IMR-90 (cell line): ENCODE measurements around the gene DAB2. TPM values are rescaled to one million over a fixed set of nuclear protein-coding genes. Genes with fewer than 3 reads are reported as not detected.

Experiments
- ATAC-seq: fragments of 200-7000 bp; cut with Tn5 transposase; 2 replicates; pipeline ENCODE4 v1.9.1; 2020; ENCODE audit warnings: low read depth, mild to moderate bottlenecking, moderate library complexity
- BruUV-seq: library from RNA; stranded (reverse); fragments of 400-500 nt; replicated peaks from 2 replicates; lab custom pipeline; 2021; lab: Mats Ljungman, UMichigan
- CTCF ChIA-PET: fragments of 300-600 bp; formaldehyde crosslinking; extraction: SDS; loops from one replicate; lab custom pipeline; 2021; ENCODE audit warnings: antibody characterized with exemption; lab: Yijun Ruan, JAX
- POLR2A ChIA-PET: fragments of 300-600 bp; sonication (Branson Sonifier 250); formaldehyde crosslinking; loops from one replicate; lab custom pipeline; 2022; ENCODE audit warnings: antibody characterized with exemption; ENCODE audit not compliant: unreplicated experiment; lab: Charles Lee
- DNase-seq: peaks from one replicate; pipeline ENCODE4 v3.0.0; 2013
- H2AFZ ChIP-seq: replicated peaks from 2 replicates; pipeline ENCODE3; 2013; ENCODE audit warnings: low read length, mild to moderate bottlenecking; ENCODE audit not compliant: poor library complexity
- H2AK5ac ChIP-seq: 2 replicates; pipeline ENCODE4 v1.6.1; 2013; ENCODE audit warnings: low read depth, low read length, inconsistent platforms
- H2AK9ac ChIP-seq: replicated peaks from 2 replicates; pipeline ENCODE3; 2013; ENCODE audit warnings: mild to moderate bottlenecking, low read depth, low read length, moderate library complexity; ENCODE audit not compliant: poor library complexity
- H2BK120ac ChIP-seq: 2 replicates; pipeline ENCODE4 v1.6.1; 2013; ENCODE audit warnings: low read depth, low read length, inconsistent platforms
- H2BK15ac ChIP-seq: 3 replicates; pipeline ENCODE4 v1.6.1; 2013; ENCODE audit warnings: low read depth, low read length, inconsistent platforms
- H2BK20ac ChIP-seq: 2 replicates; pipeline ENCODE4 v1.6.1; 2013; ENCODE audit warnings: low read depth, mild to moderate bottlenecking, inconsistent platforms, low read length, moderate library complexity
- H2BK5ac ChIP-seq: 2 replicates; pipeline ENCODE4 v1.6.1; 2013; ENCODE audit warnings: mild to moderate bottlenecking, low read depth, low read length, inconsistent platforms; ENCODE audit not compliant: poor library complexity, severe bottlenecking
- H3K14ac ChIP-seq: replicated peaks from 2 replicates; pipeline ENCODE4 v1.6.1; 2013; ENCODE audit warnings: low read depth, low read length, inconsistent platforms
- H3K18ac ChIP-seq: 2 replicates; pipeline ENCODE4 v1.6.1; 2013; ENCODE audit warnings: low read depth, low read length, control low read depth
- H3K23ac ChIP-seq: 2 replicates; pipeline ENCODE4 v1.6.1; 2013; ENCODE audit warnings: low read depth, low read length, inconsistent platforms
- H3K27ac ChIP-seq: 2 replicates; pipeline ENCODE4 v1.5.1; 2013; ENCODE audit warnings: mild to moderate bottlenecking, control low read depth, low read length; ENCODE audit not compliant: insufficient read depth
- H3K27me3 ChIP-seq: 2 replicates; pipeline ENCODE4 v1.6.1; 2013; ENCODE audit warnings: low read length; ENCODE audit not compliant: control insufficient read depth, insufficient read depth
- H3K36me3 ChIP-seq: 2 replicates; pipeline ENCODE4 v1.6.1; 2013; ENCODE audit warnings: low read length, mixed read lengths; ENCODE audit not compliant: control insufficient read depth, insufficient read depth
- H3K4ac ChIP-seq: 2 replicates; pipeline ENCODE4 v1.6.1; 2013; ENCODE audit warnings: low read depth, low read length, inconsistent platforms
- H3K4me1 ChIP-seq: 2 replicates; pipeline ENCODE4 v1.6.1; 2013; ENCODE audit warnings: low read length, mixed read lengths; ENCODE audit not compliant: control insufficient read depth, insufficient read depth
- H3K4me2 ChIP-seq: 2 replicates; pipeline ENCODE4 v1.6.1; 2013; ENCODE audit warnings: low read depth, mild to moderate bottlenecking, control low read depth, low read length, moderate library complexity
- H3K4me3 ChIP-seq: 2 replicates; pipeline ENCODE4 v1.5.1; 2013; ENCODE audit warnings: low read depth, mild to moderate bottlenecking, control low read depth, low read length, moderate library complexity; ENCODE audit not compliant: insufficient read depth
- H3K56ac ChIP-seq: 2 replicates; pipeline ENCODE4 v1.6.1; 2013; ENCODE audit warnings: low read length, inconsistent platforms; ENCODE audit not compliant: insufficient read depth; ENCODE audit errors: extremely low read depth
- H3K79me1 ChIP-seq, 2 experiments: 2 replicates each; pipeline ENCODE4 v1.6.1; 2013; ENCODE audit warnings: low read length in 2 of 2, inconsistent platforms in 1 of 2, low read depth in 1 of 2
- H3K9ac ChIP-seq: 2 replicates; pipeline ENCODE4 v1.6.1; 2013; ENCODE audit warnings: low read depth, low read length, control low read depth
- H3K9me1 ChIP-seq: 2 replicates; pipeline ENCODE4 v1.6.1; 2013; ENCODE audit warnings: low read length, inconsistent platforms; ENCODE audit not compliant: insufficient read depth
- H3K9me3 ChIP-seq: 2 replicates; pipeline ENCODE4 v1.6.1; 2013; ENCODE audit warnings: low read length; ENCODE audit not compliant: control insufficient read depth, insufficient read depth
- H4K20me1 ChIP-seq: 2 replicates; pipeline ENCODE4 v1.6.1; 2013; ENCODE audit warnings: low read length, inconsistent platforms; ENCODE audit not compliant: insufficient read depth
- H4K5ac ChIP-seq: 2 replicates; pipeline ENCODE4 v1.6.1; 2013; ENCODE audit warnings: mild to moderate bottlenecking, low read depth, low read length, control low read depth
- H4K8ac ChIP-seq, 2 experiments: 2 replicates each; pipeline ENCODE4 v1.6.1; 2013; ENCODE audit warnings: low read depth in 2 of 2, low read length in 2 of 2, control low read depth in 1 of 2, inconsistent platforms in 1 of 2
- H4K91ac ChIP-seq: 2 replicates; pipeline ENCODE4 v1.6.1; 2013; ENCODE audit warnings: low read depth, low read length, inconsistent platforms; ENCODE audit not compliant: insufficient read depth
- NFE2L2 ChIP-seq: fragments of 150-350 bp; IDR thresholded peaks from 2 replicates; pipeline ENCODE4 v1.6.1; 2016; ENCODE audit warnings: low read depth, mild to moderate bottlenecking, low read length
- POLR2A ChIP-seq: IDR thresholded peaks from 2 replicates; pipeline ENCODE4 v1.6.1; 2012; ENCODE audit warnings: mild to moderate bottlenecking, low read depth, low read length
- RAD21 ChIP-seq: IDR thresholded peaks from 2 replicates; pipeline ENCODE4 v1.6.1; 2012; ENCODE audit warnings: low read length, improper control_type of control experiment
- SMC3 ChIP-seq: fragments of 150-350 bp; IDR thresholded peaks from 2 replicates; pipeline ENCODE4 v1.6.1; 2016; ENCODE audit warnings: low read depth, mild to moderate bottlenecking, antibody characterized with exemption, low read length, moderate library complexity
- USF2 ChIP-seq: fragments of 150-350 bp; IDR thresholded peaks from 2 replicates; pipeline ENCODE4 v1.6.1; 2017; ENCODE audit warnings: mild to moderate bottlenecking, antibody characterized with exemption, low read length, low read depth
- WGBS, 2 experiments: methylation state at CpG; one replicate each; pipeline versions ENCODE4 v1.1.5 to v1.1.7; 2013; ENCODE audit warnings: missing lambda C conversion rate in 2 of 2; ENCODE audit not compliant: insufficient read length in 1 of 2; ENCODE audit errors: extremely low coverage in 2 of 2; 5-methylcytosine and 5-hydroxymethylcytosine counted together
- dilution Hi-C: fragments of 300-500 bp; cut with HindIII; formaldehyde crosslinking; loops from one replicate; pipeline ENCODE4 v1.14.3; 2018; ENCODE audit warnings: low sequenced_read_pairs; ENCODE audit not compliant: unreplicated experiment
- in situ Hi-C: fragments of 300-500 bp; cut with MboI; formaldehyde crosslinking; loops from 3 replicates; pipeline ENCODE4 v1.14.3; 2019; ENCODE audit warnings: low sequenced_read_pairs, inconsistent platforms, mixed read lengths
- intact Hi-C: fragments of 100-400 bp; cut with micrococcal nuclease; formaldehyde crosslinking; loops from 2 replicates; pipeline ENCODE4 v1.10.0; 2022
- polyA plus RNA-seq, 3 experiments: library from polyadenylated mRNA; depleted of rRNA; stranded (reverse); fragments of >200 nt; gene quantifications; 2 replicates each; pipeline ENCODE4 v1.2.3, GENCODE V29; 2012; ENCODE audit warnings: low replicate concordance in 1 of 3
- total RNA-seq: library from RNA; depleted of rRNA; stranded (reverse); fragments of >200 nt; gene quantifications from 2 replicates; pipeline ENCODE4 v1.2.3, GENCODE V29; 2012

DAB2 gene
- total and polyA plus RNA-seq, 2 of the 4 experiments (the other 2 are of a cell fraction), result 50.0 to 101 TPM

GRCh38 chr5:39469176-39469575 lies 44.4 kb upstream of the DAB2 start:
- Histone ChIP-seq H4K8ac (no peak overlapping the region), H3K79me1 (no peaks in the 10 kb centered on the region), H2BK120ac (no peak overlapping the region), H3K9ac (no peak overlapping the region), H3K27ac (no peak overlapping the region), H4K20me1 (no peaks in the 10 kb centered on the region), H3K23ac (no peak overlapping the region), H3K4ac (no peak overlapping the region), H3K4me1 (peaks cover 4% of the 10 kb centered on the region; the same call in 1 of the 2 replicates), H4K5ac (no peak overlapping the region), H2BK5ac (no peak overlapping the region), H3K18ac (no peak overlapping the region), H2AK9ac (no peak overlapping the region), H3K56ac (no peak overlapping the region), H3K27me3 (no peaks in the 10 kb centered on the region), H2BK20ac (no peak overlapping the region), H3K14ac (no peak overlapping the region), H3K9me3 (no peaks in the 10 kb centered on the region), H2AK5ac (no peak overlapping the region), H2BK15ac (no peak overlapping the region), H4K91ac (no peak overlapping the region), H3K4me2 (no peak overlapping the region), H3K9me1 (no peaks in the 10 kb centered on the region), H3K36me3 (no peaks in the 10 kb centered on the region), H3K4me3 (no peak overlapping the region), H2AFZ (no peak overlapping the region)
- no CpG with 5 or more reads among the region's 1 CpG for WGBS, 2 experiments
- CTCF ChIA-PET, result no interaction called here
- DNase-seq, result no peak
- POLR2A ChIA-PET, result no interaction called here
- dilution Hi-C loops, result no loop called here
- in situ Hi-C loops, result no loop called here
- no TSS peak for BruUV-seq
- no peak for ATAC-seq
- no peak for TF ChIP-seq RAD21
- no peak for TF ChIP-seq SMC3
- TF ChIP-seq USF2, result no peak
- TF ChIP-seq NFE2L2, result no peak
- TF ChIP-seq POLR2A, result no peak
- intact Hi-C loops, result no loop called here
